Islet of Langerhans (tissue), 1 donor: ENCODE measurements around the gene NFATC2.

Source experiments
- FAIRE-seq: peaks from one replicate; lab custom pipeline; 2011; peaks lifted over from hg19 to GRCh38; lab: Jason Lieb, UNC

Gene NFATC2

GRCh38 chr20:51513545-51513944 lies 29.0 kb downstream of the NFATC2 start:
- FAIRE-seq: no peak

- FAIRE-seq: no peak
These were observed 29.9 kb downstream of the NFATC2 start for GRCh38 chr20:51512645-51513044.

GRCh38 chr20:51511861-51512619 lies 30.5 kb downstream of the NFATC2 start:
- FAIRE-seq: no peak

GRCh38 chr20:51510936-51511605 lies 31.4 kb downstream of the NFATC2 start:
- FAIRE-seq: no peak

- FAIRE-seq: no peak
These were observed 32.4 kb downstream of the NFATC2 start for GRCh38 chr20:51510169-51510568.

- FAIRE-seq: no peak
These were observed 33.3 kb downstream of the NFATC2 start for GRCh38 chr20:51509208-51509607.

GRCh38 chr20:51508780-51509179 lies 33.7 kb downstream of the NFATC2 start:
- no peak for FAIRE-seq

GRCh38 chr20:51508158-51508557 lies 34.4 kb downstream of the NFATC2 start:
- no peak for FAIRE-seq

- FAIRE-seq: no peak
These were observed 35.1 kb downstream of the NFATC2 start for GRCh38 chr20:51507216-51508036.

- FAIRE-seq: no peak
These were observed 35.8 kb downstream of the NFATC2 start for GRCh38 chr20:51506527-51507215.

- no peak for FAIRE-seq
These were observed 37.0 kb downstream of the NFATC2 start for GRCh38 chr20:51505566-51505965.

GRCh38 chr20:51503376-51503775 lies 39.1 kb downstream of the NFATC2 start:
- no peak for FAIRE-seq

GRCh38 chr20:51500936-51501335 lies 41.6 kb downstream of the NFATC2 start:
- no peak for FAIRE-seq

GRCh38 chr20:51500311-51500710 lies 42.2 kb downstream of the NFATC2 start:
- FAIRE-seq: no peak

- FAIRE-seq: no peak
These were observed 43.6 kb downstream of the NFATC2 start for GRCh38 chr20:51498765-51499540.

GRCh38 chr20:51497542-51498467 lies 44.7 kb downstream of the NFATC2 start:
- no peak for FAIRE-seq

GRCh38 chr20:51496964-51497363 lies 45.6 kb downstream of the NFATC2 start:
- no peak for FAIRE-seq

GRCh38 chr20:51495921-51496545 lies 46.5 kb downstream of the NFATC2 start:
- FAIRE-seq: no peak

GRCh38 chr20:51495291-51495690 lies 47.2 kb downstream of the NFATC2 start:
- FAIRE-seq: no peak
